Lower leg skin (tissue), 3 donors: Measurements from ENCODE around the gene PMEPA1.

Source experiments
- CTCF ChIP-seq, 3 donors: fragments of 450-650 bp; IDR thresholded peaks; one replicate each; pipeline ENCODE4 v1.5.1; 2016; ENCODE audit warnings: antibody characterized with exemption in 3 of 3, mild to moderate bottlenecking in 3 of 3, moderate library complexity in 2 of 3
- POLR2A ChIP-seq, 2 donors: fragments of 450-650 bp; IDR thresholded peaks; one replicate each; pipeline ENCODE4 v1.6.1; 2016 to 2017; ENCODE audit warnings: antibody characterized with exemption in 2 of 2, mild to moderate bottlenecking in 1 of 2, moderate library complexity in 1 of 2

GRCh38 chr20:57753332-57754164 is 43.7 kb upstream of the PMEPA1 start:
- TF ChIP-seq POLR2A (IDR thresholded peaks at IDR 0.05) = no peak
- TF ChIP-seq CTCF (IDR thresholded peaks at IDR 0.05) = no peak
